H1 (cell line): ENCODE results near the gene VN1R5. TPM values are rescaled to one million over a fixed set of nuclear protein-coding genes. Genes with fewer than 3 reads are reported as not detected.

ENCODE experiments used
- CBX8 ChIP-seq: fragments of 300-800, 300-1000 bp; sonication (generic); IDR thresholded peaks from 2 replicates; pipeline ENCODE4 v1.7.1; 2016; ENCODE audit warnings: low read depth, low read length, borderline replicate concordance
- CHD7 ChIP-seq: fragments of 300-600 bp; sonication (generic); IDR thresholded peaks from 2 replicates; pipeline ENCODE4 v1.7.1; 2012; ENCODE audit warnings: low read length, moderate library complexity, mild to moderate bottlenecking, inconsistent platforms; ENCODE audit not compliant: insufficient replicate concordance
- E2F6 ChIP-seq: IDR thresholded peaks from 2 replicates; pipeline ENCODE4 v1.6.1; 2012; ENCODE audit warnings: inconsistent platforms
- MAFK ChIP-seq: IDR thresholded peaks from 2 replicates; pipeline ENCODE4 v1.6.1; 2012; ENCODE audit warnings: low read depth, mild to moderate bottlenecking, improper control_type of control experiment, low read length
- POLR2AphosphoS5 ChIP-seq: IDR thresholded peaks from 2 replicates; pipeline ENCODE4 v1.6.1; 2011; ENCODE audit warnings: low read depth, low read length
- polyA plus RNA-seq, 7 experiments: library from polyadenylated mRNA; depleted of rRNA in 3 of 7; stranded (reverse) in 5 of 7; unstranded in 2 of 7; fragments of >200 nt in 5 of 7; fragments of 200-250 nt in 2 of 7; gene quantifications; 1 replicate in 5 of 7; 2 replicates in 1 of 7; 4 replicates in 1 of 7; pipeline versions ENCODE4 v1.2.1 to v1.2.3, GENCODE V29; 2011 to 2013; ENCODE audit warnings: missing spikeins in 2 of 7, mixed read lengths in 2 of 7
- total RNA-seq: library from RNA; stranded (reverse); fragmentation: NEBNext Ultra II Directional; extraction: Animal tissue kit (Norgen Biotek cat#: 25700); gene quantifications from 2 replicates; pipeline ENCODE4 v1.2.1, GENCODE V29; 2021

The VN1R5 gene
- total and polyA plus RNA-seq, 2 of the 8 experiments (the other 6 are each of a cell fraction or from before 2014, with no cell fraction given), result not detected

GRCh38 chr1:247210376-247211117 is 45.3 kb upstream of the VN1R5 start (continued):
- TF ChIP-seq CHD7 (no peak), E2F6 (no peak; the same call in 1 of the 2 replicates), CBX8 (no peak), MAFK (no peak), POLR2AphosphoS5 (peak; percentile 45; the same call in 1 of the 2 replicates)
- TF ChIP-seq, all 59 proteins: peak for 12
